Gastrocnemius medialis (tissue), 4 donors: Measurements from ENCODE around the gene NMBR. TPM values are rescaled to one million over a fixed set of nuclear protein-coding genes. Genes with fewer than 3 reads are reported as not detected.

Source experiments
- ATAC-seq, 2 donors: fragments of 150-250 bp; one replicate each; pipeline ENCODE4 v1.9.1; 2016
- DNase-seq, 2 donors: peaks; one replicate each; pipeline ENCODE4 v3.0.0-alpha.2; 2019
- H3K27ac ChIP-seq, 4 donors: fragments of 200-600 bp; sonication (generic); 1 replicate in 1 of 4; 2 replicates in 3 of 4; pipeline ENCODE4 v1.5.1; 2016 to 2018; ENCODE audit warnings: mild to moderate bottlenecking in 2 of 4, moderate library complexity in 1 of 4
- H3K27me3 ChIP-seq, 3 donors: fragments of 200-600 bp; sonication (generic) in 2 of 3; 1 replicate in 1 of 3; 2 replicates in 2 of 3; pipeline versions ENCODE4 v1.5.1 to v1.6.0; 2016 to 2019; ENCODE audit warnings: mild to moderate bottlenecking in 1 of 3, moderate library complexity in 1 of 3
- H3K36me3 ChIP-seq, 2 donors: fragments of 200-600 bp; sonication (generic) in 1 of 2; one replicate each; pipeline ENCODE4 v1.5.1; 2017 to 2018
- H3K4me1 ChIP-seq, 2 donors: fragments of 200-600 bp; sonication (generic) in 1 of 2; one replicate each; pipeline ENCODE4 v1.5.1; 2016 to 2017; ENCODE audit warnings: mild to moderate bottlenecking in 2 of 2
- H3K4me3 ChIP-seq, 4 donors: fragments of 200-600 bp; sonication (generic) in 3 of 4; 1 replicate in 1 of 4; 2 replicates in 3 of 4; pipeline ENCODE4 v1.5.1; 2016 to 2019; ENCODE audit warnings: mild to moderate bottlenecking in 2 of 4
- H3K9me3 ChIP-seq, 3 donors: fragments of 200-600 bp; sonication (generic) in 2 of 3; 1 replicate in 1 of 3; 2 replicates in 2 of 3; pipeline ENCODE4 v1.5.1; 2016 to 2019
- POLR2A ChIP-seq, 2 donors: fragments of 450-650 bp; IDR thresholded peaks; one replicate each; pipeline ENCODE4 v1.6.1; 2017; ENCODE audit warnings: antibody characterized with exemption in 2 of 2, mild to moderate bottlenecking in 2 of 2, moderate library complexity in 2 of 2
- in situ Hi-C, 4 donors: fragments of 200-750 bp; cut with MboI; loops; one replicate each; pipeline versions ENCODE4 v1.15.0 to v1.8.0; 2017; ENCODE audit warnings: low sequenced_read_pairs in 4 of 4
- intact Hi-C: fragments of 100-400 bp; cut with DNase I; formaldehyde crosslinking; loops from one replicate; pipeline ENCODE4 v1.15.1; 2023; ENCODE audit warnings: low total_unique reads
- total RNA-seq, 4 donors: library from RNA; depleted of rRNA; stranded (reverse); fragments of >200 nt; gene quantifications; one replicate each; pipeline versions ENCODE4 v1.1.0 to v1.2.3, GENCODE V29; 2016
- TF ChIP-seq, protein P1 (sequence below), 5 experiments: fragments of 450-650 bp in 3 of 5; fragments of 200-600 bp in 2 of 5; sonication (generic) in 2 of 5; IDR thresholded peaks in 4 of 5; conservative IDR thresholded peaks in 1 of 5; 1 replicate in 4 of 5; 2 replicates in 1 of 5; pipeline ENCODE4 v1.5.1; 2016 to 2019; ENCODE audit warnings: antibody characterized with exemption in 5 of 5, mild to moderate bottlenecking in 3 of 5, moderate library complexity in 3 of 5

The NMBR gene
- total RNA-seq, 4 donors from 2014 or later, result 0.23 TPM; not detected in 3

GRCh38 chr6:142172758-142173157 is 25.8 kb upstream of the NMBR start:
- DNase-seq (no peak), ATAC-seq (no peak)
- Histone ChIP-seq H3K27ac (no peak overlapping the region), H3K36me3 (peaks cover 2 to 28% of the 10 kb centered on the region in 2 donors), H3K27me3 (no peaks in the 10 kb centered on the region), H3K9me3 (no peaks in the 10 kb centered on the region), H3K4me1 (no peaks in the 10 kb centered on the region), H3K4me3 (no peak overlapping the region)
- in situ Hi-C loops (loop anchor here in 1 of 4 donors (25.0 kb wide), 1 partner anchor 215 kb away; no protein-coding TSS in a partner anchor), intact Hi-C loops (no loop called here)
- no peak for TF ChIP-seq POLR2A (IDR thresholded peaks at IDR 0.05)
- TF ChIP-seq, protein P1, sequence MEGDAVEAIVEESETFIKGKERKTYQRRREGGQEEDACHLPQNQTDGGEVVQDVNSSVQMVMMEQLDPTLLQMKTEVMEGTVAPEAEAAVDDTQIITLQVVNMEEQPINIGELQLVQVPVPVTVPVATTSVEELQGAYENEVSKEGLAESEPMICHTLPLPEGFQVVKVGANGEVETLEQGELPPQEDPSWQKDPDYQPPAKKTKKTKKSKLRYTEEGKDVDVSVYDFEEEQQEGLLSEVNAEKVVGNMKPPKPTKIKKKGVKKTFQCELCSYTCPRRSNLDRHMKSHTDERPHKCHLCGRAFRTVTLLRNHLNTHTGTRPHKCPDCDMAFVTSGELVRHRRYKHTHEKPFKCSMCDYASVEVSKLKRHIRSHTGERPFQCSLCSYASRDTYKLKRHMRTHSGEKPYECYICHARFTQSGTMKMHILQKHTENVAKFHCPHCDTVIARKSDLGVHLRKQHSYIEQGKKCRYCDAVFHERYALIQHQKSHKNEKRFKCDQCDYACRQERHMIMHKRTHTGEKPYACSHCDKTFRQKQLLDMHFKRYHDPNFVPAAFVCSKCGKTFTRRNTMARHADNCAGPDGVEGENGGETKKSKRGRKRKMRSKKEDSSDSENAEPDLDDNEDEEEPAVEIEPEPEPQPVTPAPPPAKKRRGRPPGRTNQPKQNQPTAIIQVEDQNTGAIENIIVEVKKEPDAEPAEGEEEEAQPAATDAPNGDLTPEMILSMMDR (IDR thresholded peaks at IDR 0.05 in 4 of 5, conservative IDR thresholded peaks at IDR 0.05 in 1 of 5), result no peak

GRCh38 chr6:142171351-142171750 is 24.4 kb upstream of the NMBR start:
- intact Hi-C loops (no loop called here), in situ Hi-C loops (loop anchor here in 1 of 4 donors (25.0 kb wide), 1 partner anchor 216 kb away; no protein-coding TSS in a partner anchor)
- no peaks in the 10 kb centered on the region for H3K9me3 ChIP-seq
- no peak for ATAC-seq
- DNase-seq, result no peak
- no peaks in the 10 kb centered on the region for H3K4me1 ChIP-seq
- H3K4me3 ChIP-seq, result no peak overlapping the region
- TF ChIP-seq, protein P1 (IDR thresholded peaks at IDR 0.05 in 4 of 5, conservative IDR thresholded peaks at IDR 0.05 in 1 of 5), result no peak
- no peak for TF ChIP-seq POLR2A (IDR thresholded peaks at IDR 0.05)
- H3K27me3 ChIP-seq, result no peaks in the 10 kb centered on the region
- H3K27ac ChIP-seq, result no peak overlapping the region
- peaks cover 2 to 36% of the 10 kb centered on the region in 2 donors for H3K36me3 ChIP-seq

DNA sequence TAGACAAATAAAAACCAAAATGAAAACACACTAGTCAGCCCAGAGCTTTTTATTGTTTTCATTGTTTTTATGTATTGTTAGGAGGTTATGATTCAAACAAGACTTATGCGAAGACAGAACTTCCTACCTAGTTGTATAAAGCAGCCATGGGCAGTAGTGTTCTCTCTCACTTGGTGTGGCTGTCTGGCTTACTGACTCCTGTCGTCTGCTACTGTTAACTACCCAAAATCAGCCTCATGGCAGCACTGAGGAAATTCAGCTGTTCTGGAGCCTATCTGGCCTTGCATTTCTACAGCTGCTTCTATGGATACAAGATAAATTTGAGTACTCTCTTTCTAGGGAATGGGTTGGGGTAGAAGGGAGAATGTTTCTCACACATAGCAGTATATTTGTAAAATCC is 20.6 kb upstream of the NMBR start:
- peaks cover 0 to 30% of the 10 kb centered on the region in 2 donors for H3K36me3 ChIP-seq
- H3K4me3 ChIP-seq, result no peak overlapping the region
- intact Hi-C loops, result no loop called here
- ATAC-seq (no peak), DNase-seq (no peak)
- H3K27me3 ChIP-seq, result no peaks in the 10 kb centered on the region
- peaks cover 4 to 11% of the 10 kb centered on the region in 2 donors for H3K4me1 ChIP-seq
- H3K27ac ChIP-seq, result no peak overlapping the region
- no peak for TF ChIP-seq POLR2A (IDR thresholded peaks at IDR 0.05)
- TF ChIP-seq, protein P1 (IDR thresholded peaks at IDR 0.05 in 4 of 5, conservative IDR thresholded peaks at IDR 0.05 in 1 of 5), result no peak
- no peaks in the 10 kb centered on the region for H3K9me3 ChIP-seq
- in situ Hi-C loops, result loop anchor here in 1 of 4 donors (25.0 kb wide), 1 partner anchor 220 kb away; no protein-coding TSS in a partner anchor

GRCh38 chr6:142167071-142167470 is 20.1 kb upstream of the NMBR start:
- H3K36me3 ChIP-seq, result peaks cover 0 to 26% of the 10 kb centered on the region in 2 donors
- no peaks in the 10 kb centered on the region for H3K9me3 ChIP-seq
- H3K4me3 ChIP-seq, result no peak overlapping the region
- peaks cover 4 to 11% of the 10 kb centered on the region in 2 donors for H3K4me1 ChIP-seq
- no peak overlapping the region for H3K27ac ChIP-seq
- H3K27me3 ChIP-seq, result no peaks in the 10 kb centered on the region
- DNase-seq (no peak), ATAC-seq (no peak)
- in situ Hi-C loops (loop anchor here in 1 of 4 donors (25.0 kb wide), 1 partner anchor 220 kb away; no protein-coding TSS in a partner anchor), intact Hi-C loops (no loop called here)
- TF ChIP-seq, protein P1 (IDR thresholded peaks at IDR 0.05 in 4 of 5, conservative IDR thresholded peaks at IDR 0.05 in 1 of 5), result no peak
- no peak for TF ChIP-seq POLR2A (IDR thresholded peaks at IDR 0.05)

- H3K4me3 ChIP-seq, result no peak overlapping the region
- peaks cover 0 to 21% of the 10 kb centered on the region in 2 donors for H3K36me3 ChIP-seq
- no peaks in the 10 kb centered on the region for H3K27me3 ChIP-seq
- no peak overlapping the region for H3K27ac ChIP-seq
- TF ChIP-seq, protein P1 (IDR thresholded peaks at IDR 0.05 in 4 of 5, conservative IDR thresholded peaks at IDR 0.05 in 1 of 5), result no peak
- TF ChIP-seq POLR2A (IDR thresholded peaks at IDR 0.05), result no peak
- no peaks in the 10 kb centered on the region for H3K9me3 ChIP-seq
- peaks cover 4 to 11% of the 10 kb centered on the region in 2 donors for H3K4me1 ChIP-seq
- in situ Hi-C loops, result loop anchor here in 1 of 4 donors (25.0 kb wide), 1 partner anchor 222 kb away; no protein-coding TSS in a partner anchor
- no peak for ATAC-seq
- intact Hi-C loops, result no loop called here
- no peak for DNase-seq
Observed at GRCh38 chr6:142165227-142165626, 18.3 kb upstream of the NMBR start.
